Mesenteric fat pad (tissue), 1 donor: ENCODE measurements around the gene FAM135A. TPM values are rescaled to one million over a fixed set of nuclear protein-coding genes. Genes with fewer than 3 reads are reported as not detected.
A peak's percentile ranks its signal among the peaks of the same experiment; 100 is the strongest.

Experiments used
- DNase-seq: peaks from one replicate; pipeline ENCODE4 v3.0.0-alpha.2; 2020; ENCODE audit warnings: low spot score
- long read RNA-seq: library from polyadenylated mRNA; unstranded; transcript quantifications from one replicate; pipeline ENCODE4 v2.0.0, GENCODE V29; 2020
- total RNA-seq: library from RNA; stranded (reverse); fragmentation: NEBNext Ultra II Directional; extraction: Animal tissue kit (Norgen Biotek cat#: 25700); gene quantifications from one replicate; pipeline ENCODE4 v1.2.1, GENCODE V29; 2021
- donor health status: DM: yes; HTN: yes; CAD: no.

The FAM135A gene
- total RNA-seq: 11.6 TPM
- long read RNA-seq, partial matches to known transcripts: 5 of 13 reads
- long read RNA-seq, other reads (novel, unspliced or antisense): 8 of 13 reads

DNA sequence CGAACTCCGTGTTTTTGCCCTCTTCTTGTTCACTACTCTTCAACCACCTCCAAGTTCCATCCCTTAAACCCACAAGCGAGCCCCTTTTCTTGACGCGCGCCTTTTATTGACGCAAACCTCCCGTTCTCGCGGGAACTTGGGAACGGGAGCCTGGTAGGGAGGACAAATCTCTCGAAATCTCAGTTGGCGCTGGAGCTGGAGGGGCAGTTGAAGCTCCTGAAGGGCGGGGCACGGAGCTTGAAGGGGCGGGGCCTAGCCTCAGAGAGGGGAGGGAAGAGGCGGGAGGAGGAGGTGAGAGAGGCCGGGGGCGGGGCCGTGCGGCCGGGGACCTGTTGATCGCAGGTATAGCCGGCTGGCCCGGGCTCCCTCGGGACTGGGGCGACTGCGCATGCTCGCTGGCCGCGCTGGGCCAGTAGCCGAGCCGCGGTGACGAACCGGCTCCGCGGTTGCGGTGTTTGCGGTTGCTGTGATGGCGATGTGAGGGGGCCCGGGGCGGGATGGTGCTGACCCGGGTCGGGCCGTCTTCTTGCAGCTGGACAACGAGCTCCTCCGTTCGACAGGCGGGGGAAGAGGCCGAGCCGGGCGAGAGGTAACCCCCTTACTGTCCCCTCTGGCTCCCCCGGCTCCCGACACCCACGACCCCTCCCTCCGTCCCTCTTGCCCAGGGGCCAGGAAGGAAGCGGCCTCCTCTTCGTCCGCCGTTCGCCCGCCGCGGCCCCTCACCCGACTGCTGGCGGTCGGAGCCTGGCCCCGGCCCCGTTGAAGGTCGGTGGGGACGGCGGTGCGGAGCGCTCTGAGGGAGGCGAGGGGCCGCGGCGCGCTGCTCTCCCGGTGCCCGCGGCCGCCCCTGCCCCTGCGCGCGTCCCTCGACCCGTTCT is at the start of gene FAM135A:
TSS of gene FAM135A (plus strand) at position 395 of the 878 bp plus-strand sequence. CDS start 14,835 bp downstream, outside the sequence.
- DNase-seq: peak; percentile 97

DNA sequence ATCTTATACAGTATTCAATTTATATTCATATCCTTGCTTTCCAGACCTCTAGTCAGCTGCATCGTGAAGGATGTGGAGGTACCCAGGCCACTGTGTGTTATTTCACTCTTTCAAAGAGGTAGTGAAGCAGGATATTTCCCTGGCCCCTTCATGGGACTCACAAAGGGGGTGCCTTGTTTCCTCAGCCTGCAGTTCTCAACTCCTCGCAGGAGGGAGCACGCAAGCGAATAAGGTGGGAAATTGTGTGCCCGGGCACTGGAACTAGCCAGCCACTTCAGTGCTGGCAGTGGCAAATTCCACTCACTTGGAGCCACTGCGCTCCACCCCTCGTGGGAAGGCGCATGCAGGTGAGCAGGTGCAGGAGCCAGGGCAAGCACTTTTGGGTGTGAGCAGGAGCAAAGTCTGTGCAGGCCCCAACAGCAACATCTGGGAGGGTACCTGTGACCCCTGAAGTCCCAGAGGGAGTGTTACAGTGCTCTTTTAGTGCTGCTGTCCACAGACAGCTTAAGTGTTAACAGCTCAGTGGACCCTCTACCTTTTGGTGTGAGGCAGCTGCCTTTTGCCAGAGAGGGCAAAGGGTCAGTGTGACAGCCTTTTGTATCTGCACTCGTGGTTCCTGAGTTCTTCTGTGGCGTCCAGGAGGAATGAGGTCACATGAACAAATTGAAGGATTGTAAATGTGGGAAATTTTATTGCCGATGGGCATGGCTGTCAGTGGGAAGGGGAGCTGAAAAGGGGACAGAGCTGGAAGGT is 49.4 kb upstream of the FAM135A start:
- no peak for DNase-seq

DNA sequence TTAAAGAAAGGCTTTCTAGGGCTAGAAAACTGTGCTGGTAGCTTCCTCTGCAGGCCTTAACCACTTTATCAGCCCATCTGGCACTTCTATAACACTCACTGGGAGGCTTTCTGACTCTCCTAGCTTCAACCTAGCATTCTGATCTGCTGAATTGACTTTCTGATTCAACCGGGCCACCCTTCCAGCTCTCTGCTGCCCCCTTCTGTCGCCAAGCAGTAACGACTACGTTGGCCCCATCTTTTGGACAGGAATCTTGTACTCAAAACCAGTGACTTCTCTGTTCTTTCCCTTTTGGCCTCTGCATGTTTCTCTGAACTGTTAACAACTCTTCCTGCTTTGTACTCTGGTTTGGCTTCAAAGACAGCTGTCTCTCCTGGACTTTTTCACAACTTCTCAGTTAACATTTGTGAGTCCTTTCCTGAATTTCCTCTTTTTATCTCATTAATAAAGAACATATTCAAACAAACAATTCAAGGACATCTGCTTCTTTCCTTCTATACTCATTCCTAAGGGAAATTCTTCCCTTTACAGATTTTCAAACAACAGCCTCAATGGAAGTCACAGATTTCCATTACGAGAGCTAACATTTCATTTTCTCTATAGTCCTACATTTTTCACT is 43.9 kb upstream of the FAM135A start:
- no peak for DNase-seq

DNA sequence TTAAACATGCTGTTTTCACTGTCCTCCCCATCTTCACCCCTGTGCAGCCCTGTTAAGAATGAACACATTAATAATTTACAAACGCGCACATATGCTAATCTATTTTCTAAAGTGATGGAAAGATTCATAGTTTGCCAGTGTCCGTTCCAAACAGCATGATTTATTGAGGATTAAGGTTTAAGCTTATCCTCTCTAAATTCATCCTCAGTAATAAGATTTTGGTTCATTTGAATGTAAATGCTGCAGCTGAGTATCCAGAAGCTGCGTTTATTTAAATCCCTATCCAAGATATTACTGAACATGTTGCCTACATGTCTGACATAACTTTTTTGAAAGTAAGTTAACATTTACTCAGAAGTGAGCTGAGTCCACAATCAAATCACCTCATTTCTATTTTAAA is 42.8 kb upstream of the FAM135A start:
- no peak for DNase-seq

DNA sequence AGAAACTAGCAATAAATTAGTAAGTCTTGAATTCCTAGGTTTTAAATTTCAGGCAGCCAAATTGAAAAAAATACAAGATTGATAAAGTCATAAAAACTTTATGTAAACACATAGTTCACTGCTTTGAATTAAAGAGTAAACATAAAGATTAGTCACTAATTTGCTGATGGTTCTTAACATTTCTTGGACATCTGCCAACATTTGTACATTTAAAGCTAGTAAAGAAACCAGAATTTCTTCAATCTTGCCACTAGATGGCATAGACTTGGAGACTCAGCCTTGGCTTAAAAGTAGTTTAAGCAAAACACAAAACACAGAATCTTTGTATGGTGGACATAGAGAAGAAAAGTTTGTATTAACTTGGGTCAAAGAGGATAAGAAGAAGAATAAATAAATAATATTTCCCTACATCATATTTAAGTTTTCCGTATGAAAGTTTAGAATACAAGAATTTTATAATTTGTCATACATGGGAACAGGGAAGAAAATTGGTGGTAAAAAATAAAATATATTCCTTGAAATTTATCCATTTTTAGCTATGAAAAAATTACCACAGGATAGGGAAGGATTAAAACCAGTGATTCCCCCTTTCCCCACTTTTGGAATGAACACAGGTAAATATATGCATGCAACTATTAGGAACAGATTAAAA is 41.7 kb upstream of the FAM135A start:
- DNase-seq: no peak

DNA sequence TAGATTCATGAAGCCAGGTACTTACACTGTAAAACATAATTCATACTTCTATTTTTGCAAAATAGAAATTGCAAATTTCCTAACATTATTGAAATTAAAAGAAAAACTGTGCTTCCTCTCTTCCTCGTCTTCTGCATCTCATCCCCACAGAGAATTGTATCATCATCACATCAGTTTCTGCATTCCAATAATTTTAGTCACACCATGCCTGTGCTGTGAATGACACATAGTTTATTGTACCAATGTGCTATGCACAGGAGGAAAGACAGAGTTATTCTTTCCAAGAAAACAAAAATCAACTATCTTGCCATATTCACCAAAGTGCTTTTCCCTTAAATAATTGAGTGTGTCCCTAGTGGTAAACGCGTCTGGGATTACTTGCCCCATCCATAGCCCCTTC is 38.1 kb upstream of the FAM135A start:
- no peak for DNase-seq

DNA sequence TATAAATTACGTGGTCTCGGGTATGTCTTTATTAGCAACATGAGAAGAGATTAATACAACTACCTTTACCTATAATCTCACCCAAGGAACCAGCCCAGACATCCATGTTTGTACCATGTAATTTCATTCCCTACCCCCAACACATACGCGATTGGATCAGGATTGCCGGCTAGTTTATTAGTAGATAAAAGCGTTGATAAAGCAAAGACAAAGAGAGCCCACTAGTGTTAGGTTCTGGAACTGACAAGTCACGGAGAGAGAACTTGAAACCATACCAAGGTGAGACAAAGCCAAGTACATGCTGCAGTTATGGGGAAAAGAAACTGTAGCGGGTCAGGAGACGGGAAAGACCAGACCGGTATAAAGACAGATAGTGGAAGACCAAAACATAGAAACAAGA is 37.4 kb upstream of the FAM135A start:
- DNase-seq: no peak

DNA sequence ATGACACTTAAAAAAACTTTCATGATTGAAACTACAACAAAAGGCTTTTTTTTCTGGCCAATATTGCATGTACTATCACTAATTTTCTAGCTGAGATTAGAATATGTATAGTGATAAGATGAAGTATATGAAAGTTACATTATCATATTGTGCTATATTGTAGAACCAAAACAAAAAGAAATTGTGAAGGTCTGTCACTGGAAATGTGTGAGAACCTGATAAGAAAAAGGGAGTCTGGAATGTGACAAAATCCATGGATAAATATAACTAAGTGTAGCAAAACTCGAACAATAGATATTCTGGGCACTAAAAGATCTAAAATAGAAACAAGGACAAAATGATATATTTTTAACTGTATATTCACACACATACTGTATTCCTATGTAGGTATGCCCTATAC is 36.7 kb upstream of the FAM135A start:
- DNase-seq: no peak

DNA sequence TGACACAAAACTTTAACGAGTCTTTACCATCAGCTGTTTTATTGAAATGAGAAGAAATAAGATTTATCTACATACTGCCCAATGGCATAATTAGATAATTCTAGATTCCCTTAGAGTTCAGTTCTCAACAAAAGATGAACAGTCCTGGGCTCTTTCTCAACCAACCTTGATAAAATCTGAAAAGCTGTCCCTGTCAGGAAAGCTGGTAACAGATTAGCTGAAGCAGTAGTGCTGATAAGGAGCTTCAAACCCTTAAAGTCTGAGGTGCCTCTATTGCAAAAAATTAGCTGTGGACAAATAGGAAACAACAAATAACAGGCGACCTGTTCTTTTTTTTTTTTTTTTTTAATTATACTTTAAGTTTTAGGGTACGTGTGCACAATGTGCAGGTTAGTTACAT is 35.9 kb upstream of the FAM135A start:
- no peak for DNase-seq

DNA sequence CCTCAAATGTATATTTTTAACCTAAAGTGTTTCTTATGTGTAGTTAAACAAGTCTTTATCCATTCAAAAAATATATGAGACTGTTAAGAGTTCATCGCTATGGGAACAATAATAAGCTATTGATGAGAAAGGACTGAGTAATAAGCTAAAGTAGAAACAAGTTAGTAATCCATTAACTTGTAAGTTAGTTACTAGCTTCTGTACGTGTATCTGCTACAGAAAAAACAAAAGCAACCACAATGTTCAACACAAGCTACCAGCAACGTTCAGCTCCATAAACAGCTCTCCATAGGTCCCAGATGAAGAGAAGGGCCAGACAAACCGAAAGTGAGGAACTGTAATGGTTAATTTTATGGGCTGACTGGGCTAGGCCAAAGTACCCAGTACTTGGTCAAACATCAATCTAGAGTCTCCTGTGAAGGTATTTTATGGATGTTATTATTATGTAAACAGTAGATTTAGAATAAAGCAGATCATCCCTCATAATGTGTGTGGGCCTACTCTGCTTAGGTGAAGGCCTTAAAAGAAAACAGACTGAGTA is 33.8 kb upstream of the FAM135A start:
- DNase-seq: no peak

DNA sequence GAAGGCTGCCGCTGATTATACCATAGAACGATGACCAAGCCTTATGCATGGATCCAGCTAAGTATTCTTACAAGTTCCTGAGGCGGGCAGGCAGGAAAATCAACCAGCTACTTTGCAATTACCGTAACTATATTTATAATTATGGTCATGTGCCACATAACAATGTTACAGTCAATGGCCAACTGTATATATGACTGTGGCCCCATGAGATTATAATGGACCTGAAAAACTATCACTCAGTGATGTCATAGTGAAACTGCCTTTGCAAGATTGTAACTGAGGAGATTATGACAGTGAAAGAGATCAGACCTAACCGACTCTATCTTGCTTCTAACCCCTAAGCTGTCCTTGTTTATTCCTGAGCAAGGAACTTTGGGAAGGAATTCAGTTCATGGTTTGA is 33.1 kb upstream of the FAM135A start:
- no peak for DNase-seq

DNA sequence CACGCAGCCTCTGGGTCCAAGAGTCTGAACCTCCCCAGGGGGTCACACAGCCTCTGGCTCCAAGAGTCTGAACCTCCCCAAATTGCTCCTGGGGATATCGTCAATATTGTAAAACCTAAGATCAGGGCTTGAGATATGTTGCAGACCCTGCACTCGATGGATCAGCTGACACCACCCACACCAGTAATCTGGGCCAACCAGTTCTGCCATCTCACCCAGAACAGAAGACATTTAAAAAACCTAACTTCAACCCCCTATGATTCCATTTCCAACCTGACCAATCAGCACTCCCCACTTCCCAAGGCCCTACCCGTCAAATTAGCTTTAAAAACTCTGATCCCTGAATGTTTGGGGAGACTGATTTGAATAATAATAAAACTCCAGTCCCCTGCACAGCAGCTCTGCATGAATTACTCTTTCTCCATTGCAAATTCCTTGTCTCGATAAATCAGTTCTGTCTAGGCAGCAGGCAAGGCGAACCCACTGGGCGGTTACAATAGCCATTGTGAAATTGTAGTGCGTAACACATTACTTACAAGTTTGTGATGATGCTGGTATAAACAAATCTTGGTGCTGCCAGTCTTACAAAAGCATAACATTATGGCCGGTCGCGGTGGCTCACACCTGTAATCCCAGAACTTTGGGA is 32.4 kb upstream of the FAM135A start:
- no peak for DNase-seq

DNA sequence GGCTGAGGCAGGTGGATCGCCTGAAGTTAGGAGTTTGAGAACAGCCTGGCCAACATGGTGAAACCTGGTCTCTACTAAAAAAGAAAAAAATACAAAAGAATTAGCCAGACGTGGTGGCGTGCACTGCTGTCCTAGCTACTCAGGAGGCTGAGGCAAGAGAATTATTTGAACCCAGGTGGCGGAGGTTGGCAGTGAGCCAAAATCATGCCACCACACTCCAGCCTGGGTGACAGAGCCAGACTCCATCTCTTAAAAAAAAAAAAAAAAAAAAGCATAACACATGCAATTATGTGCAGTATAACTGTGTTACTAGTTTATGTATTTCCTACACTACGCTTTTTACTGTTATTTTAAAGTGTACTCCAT is 31.9 kb upstream of the FAM135A start:
- DNase-seq: no peak

DNA sequence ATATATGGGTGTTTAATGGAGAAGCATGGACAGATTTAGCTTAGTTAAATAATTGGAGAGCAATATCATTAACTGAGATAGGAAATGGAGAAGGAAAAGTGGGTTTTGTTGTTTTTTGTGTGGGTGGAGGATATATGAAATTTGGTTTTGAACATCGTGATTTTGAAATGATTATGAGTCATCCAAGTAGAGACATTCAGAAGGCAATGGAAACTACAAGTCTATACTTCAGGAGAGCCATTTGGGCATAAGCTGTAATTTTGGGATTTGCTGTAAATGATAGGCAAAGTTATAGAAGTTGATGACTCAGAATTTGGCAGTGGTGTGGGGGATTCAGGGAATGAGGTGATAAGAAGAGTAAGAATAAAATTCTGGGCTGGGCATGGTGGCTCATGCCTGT is 27.4 kb upstream of the FAM135A start:
- no peak for DNase-seq

DNA sequence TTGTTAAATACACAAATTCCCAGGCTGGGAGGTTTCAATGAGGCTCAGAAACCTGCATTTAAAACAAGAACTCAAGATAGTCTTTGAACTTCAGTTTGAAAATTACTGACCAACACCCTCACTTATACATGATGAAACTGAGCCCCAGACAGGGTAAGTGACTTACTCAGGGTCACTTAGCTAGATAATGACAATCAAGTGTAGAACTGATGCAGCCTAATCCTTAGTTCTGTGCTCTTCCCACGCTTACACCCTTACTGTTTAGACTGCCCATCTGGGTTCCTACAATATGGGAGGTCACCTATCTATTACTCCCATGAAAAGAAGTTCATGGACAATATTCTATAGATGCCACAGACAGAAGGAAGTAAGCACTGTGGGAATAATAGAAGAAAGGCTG is 24.5 kb upstream of the FAM135A start:
- no peak for DNase-seq

DNA sequence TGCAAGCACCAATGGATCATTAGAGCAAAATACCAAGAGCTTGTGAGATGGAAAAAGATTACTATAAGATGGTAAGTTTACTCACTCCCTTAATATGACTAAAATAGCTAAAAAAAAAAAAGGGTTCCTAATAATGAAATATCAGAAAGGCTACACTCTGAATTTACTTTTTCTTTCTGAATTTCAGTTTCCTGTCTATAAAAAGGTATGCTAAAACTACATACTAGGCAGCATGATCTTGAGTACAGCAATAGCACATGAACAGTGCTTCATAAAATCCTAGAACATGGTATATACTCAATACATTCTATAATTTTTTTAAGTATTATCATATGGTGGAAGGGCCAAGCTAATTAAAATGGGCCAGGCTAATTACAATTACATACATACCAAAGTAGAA is 24.0 kb upstream of the FAM135A start:
- no peak for DNase-seq

DNA sequence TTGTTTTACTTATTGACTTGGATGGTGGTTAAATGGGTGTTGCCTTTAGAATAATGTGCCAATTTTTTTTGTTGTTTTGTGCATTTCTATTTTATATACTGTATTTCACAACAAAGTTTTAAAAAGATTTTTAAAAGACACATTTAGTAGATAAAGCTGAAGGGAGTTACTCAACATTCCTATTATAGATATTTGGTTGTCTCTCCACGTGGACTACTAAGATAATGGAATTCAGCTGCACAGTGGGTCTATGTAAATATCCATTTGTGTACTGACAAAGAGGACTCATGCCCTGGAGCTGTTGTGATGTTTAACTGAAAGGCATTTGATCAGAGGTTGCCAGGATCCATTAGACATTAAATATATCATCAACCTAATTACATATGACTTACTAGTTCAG is 23.2 kb upstream of the FAM135A start:
- DNase-seq: no peak

DNA sequence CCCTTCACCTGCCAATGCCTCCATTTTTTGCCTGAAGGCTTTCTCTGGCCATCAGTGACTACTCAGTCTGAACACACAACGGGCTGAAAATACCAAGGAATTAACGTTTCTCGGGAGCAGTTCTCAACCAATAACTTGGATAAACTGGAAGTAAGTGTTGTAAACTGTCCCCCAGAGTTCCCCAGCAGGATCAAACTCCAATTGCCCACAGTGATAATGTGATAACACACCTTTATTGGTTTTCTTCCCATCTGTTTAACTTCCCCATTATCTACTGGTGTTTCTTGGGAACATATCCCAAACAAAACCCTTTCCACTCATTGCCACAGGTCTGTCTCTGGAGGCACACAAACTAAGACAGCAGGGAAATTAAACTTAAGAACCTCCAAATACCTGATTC is 21.8 kb upstream of the FAM135A start:
- DNase-seq: no peak

DNA sequence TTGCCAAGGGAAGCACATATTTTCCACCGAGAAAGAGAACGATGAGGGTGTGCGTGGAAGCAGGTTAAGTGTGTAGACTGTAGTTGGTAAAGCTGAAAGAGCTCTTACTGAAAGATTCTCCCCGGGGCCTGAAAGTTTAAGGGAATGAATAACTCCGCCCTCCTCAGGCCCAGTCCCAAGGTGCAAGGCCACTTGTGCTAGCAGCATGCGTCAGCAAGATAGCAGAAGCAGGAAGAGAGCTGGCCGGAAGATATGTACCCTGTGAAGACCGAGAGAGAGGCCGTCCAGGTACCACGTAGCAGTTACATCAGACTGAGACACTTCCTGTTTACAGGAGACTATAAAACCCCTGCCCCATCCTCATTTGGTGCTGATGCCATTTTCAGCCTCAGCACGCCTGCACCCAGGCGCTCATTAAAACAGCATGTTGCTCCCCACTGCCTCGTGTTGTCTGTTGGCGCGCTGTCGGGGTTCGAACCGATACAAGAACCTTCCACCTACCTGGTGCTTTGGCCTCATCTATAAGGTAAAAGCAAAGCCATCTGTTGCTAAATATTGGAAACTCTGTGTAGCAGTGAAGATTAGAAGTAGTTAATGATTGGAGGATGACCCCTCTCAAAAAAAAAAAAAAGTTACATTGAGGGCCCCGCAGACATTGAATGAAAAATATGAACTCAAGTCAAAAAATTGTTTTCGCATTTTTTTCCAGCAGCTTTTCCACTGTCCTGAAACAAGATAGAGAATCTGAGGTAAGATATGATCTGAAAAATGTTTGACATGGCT is 18.6 kb upstream of the FAM135A start:
- DNase-seq: no peak

DNA sequence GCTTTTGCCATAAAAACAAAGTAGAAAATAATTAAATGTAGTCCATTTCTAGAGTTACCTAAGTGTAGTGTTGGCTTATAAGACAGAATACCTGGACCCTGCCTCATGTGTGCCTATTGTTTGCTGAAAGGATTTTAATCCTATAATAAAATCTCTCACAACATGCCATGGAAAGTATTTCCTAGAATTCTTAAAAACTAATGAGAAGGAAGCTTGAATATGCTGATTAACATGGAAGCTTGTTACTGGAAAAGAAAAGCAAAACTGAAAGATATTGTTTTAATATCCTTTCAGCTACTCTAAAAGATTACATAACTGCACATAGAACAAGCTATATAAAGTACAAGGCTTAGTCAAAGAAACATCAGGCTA is 18.0 kb upstream of the FAM135A start:
- DNase-seq: no peak
